Raji (cell line): ENCODE measurements around the gene RASAL3.

ENCODE experiments used
- POLR2A ChIP-seq: IDR thresholded peaks from 2 replicates; pipeline ENCODE4 v1.6.1; 2011; ENCODE audit warnings: low read depth, low read length, control low read depth; ENCODE audit not compliant: insufficient read depth

The RASAL3 gene

DNA sequence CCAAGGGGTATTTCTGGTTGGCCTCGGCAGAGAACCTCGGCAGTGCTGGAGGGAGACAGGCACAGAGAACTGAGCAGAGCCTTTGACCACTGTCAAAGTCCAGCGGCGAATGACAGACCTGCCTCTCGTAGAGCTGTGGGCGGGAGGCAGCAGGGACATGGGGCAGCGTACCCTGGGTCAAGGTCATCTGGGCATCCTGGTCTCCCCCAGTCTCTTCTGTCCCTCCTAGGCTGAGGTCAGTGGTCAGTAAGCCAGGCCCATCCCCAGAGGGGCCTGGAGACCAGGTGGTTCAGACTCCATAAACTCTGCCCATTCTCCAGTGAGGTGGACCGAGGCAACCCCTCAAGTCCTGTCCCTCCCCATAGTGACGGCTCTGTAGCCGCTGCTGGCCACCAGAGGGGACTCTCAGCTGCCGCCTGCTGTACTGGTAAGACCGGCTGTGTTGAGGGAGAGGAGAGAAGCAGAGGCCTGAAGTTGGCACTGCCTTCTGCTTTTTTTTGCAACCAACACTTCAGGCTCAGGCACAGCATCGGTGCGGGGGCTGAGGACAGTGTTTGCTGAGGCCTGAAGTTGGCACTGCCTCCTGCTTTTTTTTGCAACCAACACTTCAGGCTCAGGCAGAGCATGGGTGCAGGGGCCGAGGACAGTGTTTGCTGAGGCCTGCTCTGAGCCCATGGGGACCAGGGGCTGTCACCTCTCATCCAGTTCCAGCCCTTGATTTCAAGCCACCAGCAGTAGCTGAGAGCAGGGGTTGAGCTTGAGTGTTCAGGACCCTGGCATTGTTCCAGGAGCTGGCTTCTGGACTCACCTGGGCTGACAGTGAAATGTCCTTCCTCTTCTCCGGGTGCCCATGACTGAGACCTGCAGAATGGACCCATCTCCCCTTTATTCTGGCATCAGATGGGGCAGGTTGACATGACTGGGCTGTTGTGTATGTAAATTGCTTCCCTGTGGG is 15.3 kb upstream of the RASAL3 start, which contains the start of gene PGLYRP2:
PGLYRP2 (minus strand) TSS at position 111 of the 955 bp plus-strand sequence. CDS start 130 bp downstream, outside the sequence.
- no peak for TF ChIP-seq POLR2A

DNA sequence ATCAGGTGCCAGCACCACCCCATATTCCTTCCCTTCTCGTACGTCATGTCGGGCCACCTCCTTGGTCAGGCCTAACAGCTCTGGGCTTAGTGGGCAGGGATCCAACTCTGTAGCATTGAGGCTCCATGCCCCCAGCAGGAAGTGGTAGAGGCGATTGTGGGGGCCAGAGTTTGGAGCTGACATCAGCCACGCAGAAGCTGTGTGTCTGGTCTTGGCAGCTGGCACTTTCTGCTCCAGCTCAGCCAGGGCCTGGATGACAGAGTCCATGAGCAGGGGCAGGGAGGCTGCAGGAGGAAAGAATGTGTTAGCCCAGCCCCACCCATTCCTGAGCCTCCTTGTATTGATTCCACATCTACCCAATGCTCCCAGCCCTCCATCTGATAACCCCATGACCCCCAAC is 12.0 kb upstream of the RASAL3 start:
- TF ChIP-seq POLR2A, result no peak

DNA sequence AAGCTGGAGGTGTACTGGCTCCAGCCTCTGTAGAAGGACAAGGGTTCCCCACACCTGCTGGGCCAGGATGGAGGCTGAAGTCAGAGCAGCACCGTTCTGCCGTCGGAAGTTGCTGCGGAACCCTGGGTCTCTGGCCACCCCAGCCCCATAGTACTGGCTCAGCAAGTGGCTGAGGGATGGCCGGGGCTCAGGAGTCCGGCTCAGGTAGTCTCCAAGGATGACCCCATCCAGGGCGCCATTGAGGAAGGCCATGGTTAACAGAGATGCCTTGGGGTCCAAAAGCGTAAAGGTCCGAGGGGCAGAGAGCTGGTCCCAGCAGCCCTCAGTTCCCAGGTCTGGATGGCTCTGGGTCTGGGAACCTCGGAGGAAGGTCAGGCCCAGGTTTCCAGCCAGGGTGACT is 11.3 kb upstream of the RASAL3 start:
- no peak for TF ChIP-seq POLR2A

DNA sequence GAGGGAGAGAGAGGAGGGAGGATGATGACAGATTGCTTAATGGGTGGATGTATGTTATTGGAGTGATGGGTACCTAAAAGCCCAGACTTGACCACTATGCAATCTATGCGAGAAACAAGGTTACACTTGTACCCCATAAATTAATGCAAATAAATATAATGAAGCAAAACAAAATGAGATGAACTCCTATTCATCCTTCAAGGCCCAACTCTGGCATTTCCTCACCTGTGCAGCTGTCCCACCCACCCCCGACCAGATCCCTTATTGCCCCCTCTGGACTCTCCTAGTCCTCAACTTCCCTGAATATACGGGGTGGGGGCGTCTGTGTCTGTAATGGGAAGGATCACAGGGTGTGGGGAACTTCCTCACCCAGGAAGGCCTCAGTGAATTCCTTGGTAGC is 10.8 kb upstream of the RASAL3 start:
- no peak for TF ChIP-seq POLR2A

DNA sequence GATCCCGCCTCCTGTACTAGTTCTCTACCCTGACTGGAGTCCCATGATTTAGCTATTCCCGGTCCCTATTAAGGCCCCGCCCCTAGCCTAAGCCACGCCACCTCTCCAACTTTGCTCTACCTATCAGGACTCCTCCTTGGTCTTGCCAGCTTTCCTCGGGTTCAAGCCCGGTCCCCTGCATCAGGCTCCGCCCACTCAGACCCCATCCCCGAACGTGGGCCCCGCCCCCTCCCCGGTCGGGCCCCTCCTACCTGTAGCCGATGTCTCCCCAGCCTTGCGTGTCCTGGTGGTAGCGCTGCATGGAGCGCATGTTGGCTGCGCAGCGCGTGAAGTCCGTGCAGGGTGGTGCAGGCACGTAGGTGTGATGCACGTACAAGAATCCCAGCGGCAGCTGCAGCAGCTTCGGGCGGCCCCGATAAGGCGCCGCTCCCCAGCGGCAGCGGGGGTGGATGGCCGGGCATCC is 7.3 kb upstream of the RASAL3 start:
- no peak for TF ChIP-seq POLR2A

DNA sequence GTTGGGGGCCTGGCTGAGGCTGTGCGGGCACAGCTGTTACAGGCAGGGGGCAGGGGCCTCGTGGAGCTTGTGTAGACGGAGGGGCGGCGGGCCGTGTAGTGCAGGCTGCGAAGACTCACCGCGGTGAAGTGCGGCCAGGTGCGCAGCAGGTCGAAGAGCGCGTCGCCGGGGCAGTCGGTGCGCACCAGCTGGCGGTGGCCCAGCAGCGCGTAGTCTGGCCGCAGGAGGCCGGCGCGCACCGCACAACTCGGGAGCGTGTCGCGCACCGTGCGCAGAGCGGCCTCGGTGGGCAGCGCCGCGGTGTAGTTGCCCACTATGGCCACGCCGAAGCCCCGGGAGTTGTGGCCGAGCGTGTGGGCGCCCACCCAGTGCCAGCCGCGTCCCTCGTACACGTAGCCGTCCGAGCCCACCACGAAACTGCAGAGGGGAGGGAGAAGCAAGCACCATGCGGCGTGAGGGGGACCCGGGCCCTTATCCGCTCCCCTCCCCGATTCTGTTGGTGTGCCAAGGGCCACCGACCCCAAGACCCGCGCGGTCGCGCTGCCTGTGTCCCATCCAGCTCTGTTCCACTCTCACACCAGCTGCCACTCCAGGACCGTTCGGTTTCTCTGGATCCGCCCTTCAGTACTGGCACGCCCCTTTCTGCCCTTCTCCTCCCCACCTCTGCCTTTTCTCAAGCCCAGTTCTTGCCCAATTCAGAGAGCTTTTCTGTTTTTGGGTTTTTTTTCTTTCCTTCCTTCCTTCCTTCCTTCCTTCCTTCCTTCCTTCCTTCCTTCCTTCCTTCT is 5.4 kb upstream of the RASAL3 start:
- TF ChIP-seq POLR2A, result no peak

DNA sequence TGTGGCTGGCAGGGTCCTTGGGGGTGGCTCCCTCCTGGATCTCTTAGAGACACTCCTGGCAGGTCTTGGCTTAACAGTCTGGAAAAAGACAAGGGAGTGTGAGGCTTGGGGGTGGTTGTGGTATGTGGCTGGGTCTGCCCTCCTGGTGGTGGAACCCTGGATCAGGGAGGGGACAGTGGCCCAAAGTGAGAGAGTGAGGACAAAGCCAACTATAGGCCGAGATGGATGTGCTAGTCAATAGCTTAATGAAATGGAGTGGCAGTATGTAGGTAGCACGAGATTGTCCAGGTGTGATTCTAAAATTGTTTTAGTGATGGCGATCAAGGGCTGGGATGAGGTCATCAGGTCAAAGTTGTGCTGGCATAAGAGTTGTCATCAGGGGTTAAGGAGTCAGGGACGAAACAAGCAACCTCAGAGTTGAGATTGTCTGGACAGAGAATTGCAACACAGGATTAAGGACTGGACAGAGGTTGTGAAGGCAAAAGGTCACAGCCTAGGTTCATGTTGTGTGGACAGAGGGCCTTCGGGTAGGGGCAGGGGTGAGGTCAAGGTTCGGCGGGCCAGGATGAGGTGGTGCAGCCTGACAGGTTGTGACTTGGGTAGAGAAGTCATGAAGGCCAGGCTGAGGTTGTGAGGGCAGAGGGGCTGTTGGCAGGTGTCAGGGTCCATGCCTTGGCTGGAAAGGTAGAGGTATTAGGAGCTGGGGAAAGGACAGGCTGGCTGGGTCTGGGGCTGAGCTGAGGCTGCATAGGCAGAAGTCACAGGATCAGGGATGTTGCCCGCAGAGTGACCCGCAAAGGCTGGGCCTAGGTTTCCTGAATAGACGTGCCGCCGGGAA is 4.5 kb upstream of the RASAL3 start:
- no peak for TF ChIP-seq POLR2A

DNA sequence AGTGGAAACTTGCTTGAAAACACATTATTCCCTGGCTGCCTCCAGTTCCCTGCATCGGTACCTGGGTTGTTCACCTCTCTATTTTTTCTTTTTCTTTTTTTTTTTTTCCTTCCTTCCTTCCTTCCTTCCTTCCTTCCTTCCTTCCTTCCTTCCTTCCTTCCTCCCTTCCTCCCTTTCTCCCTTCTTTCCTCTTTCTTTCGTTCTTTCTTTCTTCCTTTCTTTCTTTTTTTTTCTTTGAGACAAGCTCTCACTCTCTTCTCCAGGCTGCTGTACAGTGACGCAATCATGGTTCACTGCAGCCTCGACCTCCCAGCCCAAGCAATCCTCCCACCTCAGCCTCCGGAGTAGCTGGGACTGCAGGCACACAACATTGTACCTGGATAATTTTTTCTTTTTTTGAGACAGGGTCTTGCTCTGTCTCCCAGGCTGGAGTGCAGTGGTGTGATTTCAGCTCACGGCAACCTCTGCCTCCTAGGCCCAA is 3.4 kb upstream of the RASAL3 start:
- no peak for TF ChIP-seq POLR2A

DNA sequence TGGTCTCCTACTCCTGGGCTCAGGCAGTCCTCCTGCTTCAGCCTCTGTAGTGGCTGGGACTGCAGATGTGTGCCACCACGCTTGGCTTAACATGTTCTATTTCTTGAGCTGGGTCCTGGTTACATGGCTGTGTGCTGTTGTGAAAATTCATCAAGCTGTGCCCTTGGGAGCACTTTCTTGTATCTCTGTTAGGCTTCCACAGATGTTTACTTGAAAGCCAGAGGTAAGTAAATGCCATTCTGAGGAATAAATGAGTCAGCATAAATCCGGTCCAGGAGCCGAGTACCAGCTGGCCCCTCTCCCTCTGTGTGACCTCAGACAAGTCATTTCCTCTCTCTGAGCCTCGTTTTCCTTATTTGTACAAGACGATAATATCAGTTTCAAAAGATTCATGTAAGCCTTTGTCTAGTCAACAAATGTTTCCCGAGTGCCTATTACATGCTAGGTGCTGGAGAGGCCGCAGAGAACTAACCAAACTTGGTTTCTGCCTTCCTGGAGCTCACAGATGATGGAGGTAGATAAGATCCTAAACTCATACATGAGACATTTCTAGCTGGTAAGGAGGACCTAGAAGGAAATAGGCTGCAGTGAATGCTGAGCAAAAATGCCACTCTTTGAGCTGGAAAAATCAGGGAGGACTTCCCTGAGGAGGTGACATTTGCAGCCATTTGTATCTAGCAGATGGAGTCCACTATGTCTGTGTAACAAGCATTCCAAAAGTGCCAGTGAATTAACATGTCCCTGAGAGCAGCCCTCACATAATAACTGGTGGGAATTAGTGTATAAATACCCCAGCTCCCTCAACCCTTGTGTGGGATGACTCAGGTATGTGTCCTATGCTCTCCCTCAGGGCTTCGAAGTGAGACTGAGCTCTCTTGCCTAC is 2.7 kb upstream of the RASAL3 start:
- no peak for TF ChIP-seq POLR2A

DNA sequence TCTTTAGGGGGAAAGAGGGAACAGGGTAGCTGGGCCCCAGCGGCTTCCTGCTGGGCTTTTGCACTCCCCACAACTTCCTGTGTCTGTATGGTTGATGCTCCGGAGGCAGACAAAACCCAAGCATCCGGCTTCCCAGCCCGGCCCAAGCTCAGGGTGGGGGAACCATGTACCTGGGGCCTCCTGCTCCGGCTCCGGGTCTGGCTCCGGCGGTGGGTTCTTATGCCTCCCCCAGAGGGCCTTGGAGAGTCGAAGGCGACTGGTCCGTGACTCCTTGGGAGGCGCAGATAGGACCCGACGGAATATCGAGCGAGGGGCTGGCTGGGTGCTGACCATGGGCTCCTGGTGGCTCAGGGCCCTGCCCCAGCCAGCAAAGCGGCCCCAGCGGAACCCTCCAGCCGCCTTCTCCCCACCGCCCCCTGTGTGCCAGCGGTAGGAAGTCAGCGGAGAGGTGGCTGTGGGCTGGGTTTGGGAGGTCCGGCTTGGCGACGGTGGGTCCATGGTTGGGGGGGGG is 428 bp downstream of the RASAL3 start:
- peak; percentile 49 for TF ChIP-seq POLR2A

DNA sequence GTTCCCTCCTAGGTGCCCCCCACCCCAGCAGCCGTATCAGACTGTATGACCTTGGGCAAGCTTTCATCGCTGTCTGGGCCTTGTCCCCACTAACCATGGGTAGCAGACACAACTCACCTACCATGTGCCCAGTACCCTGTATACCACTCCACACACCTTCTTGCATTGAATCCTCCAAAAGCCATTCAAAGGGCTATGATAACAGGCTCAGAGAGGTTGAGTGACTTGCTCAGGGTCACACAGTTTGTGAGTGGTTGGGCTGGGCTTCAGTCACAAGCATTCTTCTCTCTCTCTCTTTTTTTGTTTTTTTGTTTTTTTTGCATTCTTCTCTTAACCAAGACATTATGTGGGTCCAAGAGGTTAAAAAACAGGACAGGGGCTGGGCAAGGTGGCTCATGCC is 2.6 kb downstream of the RASAL3 start:
- no peak for TF ChIP-seq POLR2A

DNA sequence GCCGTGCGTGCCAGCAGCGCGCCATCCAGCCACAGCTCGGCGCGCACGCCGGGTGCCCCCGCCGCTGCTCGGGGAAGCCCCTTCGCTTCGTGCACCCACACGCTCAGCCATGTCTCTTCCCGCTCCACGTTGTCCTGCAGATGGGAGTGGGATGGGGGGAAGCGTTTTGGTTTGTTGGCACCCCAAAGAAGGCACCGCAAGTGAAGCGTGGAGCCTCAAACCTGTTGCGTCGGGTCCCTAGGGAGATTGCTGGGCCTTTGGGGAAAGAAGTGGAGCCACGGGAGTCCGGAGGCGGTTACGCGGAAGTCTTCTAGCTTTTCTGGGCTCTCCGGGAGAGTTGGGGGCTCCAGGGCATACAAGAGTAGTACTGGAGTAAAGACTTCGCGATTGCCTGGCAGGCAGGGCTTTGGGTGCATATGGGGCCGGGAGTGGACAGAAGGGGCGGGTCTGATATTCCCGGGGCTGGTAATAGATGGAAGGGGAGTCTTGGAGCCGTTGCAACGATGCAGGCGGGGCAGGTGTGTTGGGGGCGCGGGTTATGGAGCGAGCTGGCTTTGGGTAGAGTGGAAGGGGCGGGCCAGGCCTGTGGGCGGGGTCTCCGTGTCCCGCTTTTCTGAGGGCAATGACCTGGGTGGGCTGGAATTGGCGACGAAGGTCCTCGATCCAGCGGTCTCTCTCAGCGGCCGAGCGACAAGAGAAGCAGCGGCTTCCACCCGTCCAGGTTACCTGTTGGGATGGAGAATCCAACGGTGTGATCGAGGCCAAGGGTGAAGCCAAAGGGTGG is 6.5 kb downstream of the RASAL3 start:
- TF ChIP-seq POLR2A, result no peak
